Brain pericyte (primary cell): ENCODE data around the gene PTPRT.

ENCODE experiments used
- DNase-seq: peaks from one replicate; pipeline ENCODE4 v3.0.0-alpha.2; 2012; ENCODE audit warnings: low read depth, low spot score

Gene PTPRT

GRCh38 chr20:42721923-42722322 lies 467.8 kb downstream of the PTPRT start:
- DNase-seq = no peak

DNA sequence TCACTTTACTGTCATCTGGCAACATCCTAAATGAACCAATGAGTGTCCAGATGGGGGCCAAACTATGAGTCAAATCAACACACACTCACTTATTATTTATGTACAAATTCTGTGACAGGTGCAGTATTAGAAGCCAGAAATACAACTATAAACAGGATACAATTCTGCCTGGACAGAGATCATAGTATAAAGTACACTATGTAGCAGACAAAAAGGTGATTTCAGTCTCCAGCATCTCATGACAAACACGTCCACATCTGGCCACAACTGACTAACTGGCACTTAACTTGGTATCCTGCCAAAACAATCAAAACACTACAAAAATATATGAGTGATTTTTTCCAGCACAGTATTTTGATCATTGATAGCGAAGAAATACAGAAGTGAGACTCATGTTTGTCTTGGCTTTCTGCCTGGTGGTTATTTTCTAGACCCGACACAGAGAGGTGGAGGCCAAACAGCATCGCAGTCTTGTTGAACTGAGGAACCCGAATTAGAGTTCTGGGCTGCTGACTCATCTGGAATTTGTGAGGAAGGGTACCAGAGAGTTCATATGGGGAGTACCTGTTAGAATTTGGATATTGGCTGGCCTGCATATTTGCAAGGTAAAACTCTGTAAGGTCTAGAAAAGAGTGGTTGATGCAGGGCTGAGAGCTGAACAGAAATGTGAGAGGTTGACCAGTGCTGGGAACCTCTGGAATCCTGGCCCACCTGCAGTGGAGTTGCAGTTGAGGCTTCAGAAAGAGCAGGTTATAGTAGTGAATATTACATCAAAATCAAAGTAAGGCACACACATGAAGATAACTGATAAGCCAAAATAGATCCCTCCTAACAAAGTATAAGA lies 475.2 kb downstream of the PTPRT start:
- no peak for DNase-seq

DNA sequence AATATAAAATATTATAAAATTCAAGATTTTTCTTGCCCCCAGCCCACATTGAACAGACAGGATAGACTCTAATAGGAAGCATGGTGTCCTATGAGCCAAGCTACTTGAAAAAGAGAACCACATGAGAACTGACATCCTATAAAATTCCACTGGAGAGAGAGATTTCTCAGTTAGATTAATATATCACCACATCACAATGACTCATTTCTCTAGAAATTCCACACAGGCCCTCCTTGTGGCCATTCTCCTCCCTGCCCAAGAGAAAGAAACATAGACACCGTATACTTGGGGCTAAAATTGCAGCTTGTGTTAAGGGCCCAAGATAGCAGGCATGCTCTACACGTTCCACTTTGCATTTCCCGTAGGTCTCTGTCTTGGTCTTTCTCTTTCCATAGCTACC lies 481.4 kb downstream of the PTPRT start:
- DNase-seq = no peak

- no peak for DNase-seq
Observed at GRCh38 chr20:42706759-42707158, 482.9 kb downstream of the PTPRT start.

GRCh38 chr20:42705550-42705949 lies 484.2 kb downstream of the PTPRT start:
- DNase-seq = no peak

GRCh38 chr20:42703744-42704143 lies 486.0 kb downstream of the PTPRT start:
- DNase-seq = no peak

DNA sequence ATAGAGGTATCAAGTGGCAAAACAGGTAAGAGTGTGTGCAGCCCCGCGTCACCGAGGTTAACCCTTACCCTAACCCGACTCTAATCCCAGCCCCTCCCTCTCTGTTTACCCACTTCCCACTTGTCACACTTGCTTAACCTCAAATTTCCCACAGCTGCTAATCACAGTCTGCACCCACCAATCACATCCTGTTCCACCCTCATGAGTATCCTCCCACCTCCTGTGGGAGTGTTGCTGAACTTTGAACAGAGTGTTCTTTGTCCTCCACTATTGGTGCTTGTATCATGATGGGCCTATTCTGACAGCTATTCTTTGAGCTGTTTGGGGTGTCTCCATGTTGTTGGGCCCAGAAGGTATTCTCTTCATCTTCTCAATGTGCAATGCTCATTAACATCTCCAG lies 487.8 kb downstream of the PTPRT start:
- DNase-seq = no peak

DNA sequence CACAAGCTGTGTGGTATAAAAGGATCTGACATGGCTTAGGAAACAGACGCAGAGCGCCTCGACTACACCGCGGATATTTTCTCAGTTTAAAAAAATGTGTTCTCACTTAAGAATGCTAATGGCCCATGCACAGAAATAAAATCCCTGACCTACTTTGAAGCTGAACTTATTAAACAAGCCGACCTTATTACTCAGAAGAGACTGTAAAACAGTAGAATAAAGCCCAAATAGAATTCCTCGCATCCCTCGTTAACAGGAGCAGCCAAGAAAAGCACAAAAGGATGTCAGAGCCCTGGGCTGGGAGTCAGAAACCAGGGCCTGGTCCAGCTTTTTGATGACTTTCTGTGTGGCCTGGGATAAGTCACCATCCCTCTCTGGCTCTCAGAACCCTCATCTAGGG lies 489.3 kb downstream of the PTPRT start:
- DNase-seq = no peak

- no peak for DNase-seq
Observed at GRCh38 chr20:42697962-42698361, 491.7 kb downstream of the PTPRT start.

DNA sequence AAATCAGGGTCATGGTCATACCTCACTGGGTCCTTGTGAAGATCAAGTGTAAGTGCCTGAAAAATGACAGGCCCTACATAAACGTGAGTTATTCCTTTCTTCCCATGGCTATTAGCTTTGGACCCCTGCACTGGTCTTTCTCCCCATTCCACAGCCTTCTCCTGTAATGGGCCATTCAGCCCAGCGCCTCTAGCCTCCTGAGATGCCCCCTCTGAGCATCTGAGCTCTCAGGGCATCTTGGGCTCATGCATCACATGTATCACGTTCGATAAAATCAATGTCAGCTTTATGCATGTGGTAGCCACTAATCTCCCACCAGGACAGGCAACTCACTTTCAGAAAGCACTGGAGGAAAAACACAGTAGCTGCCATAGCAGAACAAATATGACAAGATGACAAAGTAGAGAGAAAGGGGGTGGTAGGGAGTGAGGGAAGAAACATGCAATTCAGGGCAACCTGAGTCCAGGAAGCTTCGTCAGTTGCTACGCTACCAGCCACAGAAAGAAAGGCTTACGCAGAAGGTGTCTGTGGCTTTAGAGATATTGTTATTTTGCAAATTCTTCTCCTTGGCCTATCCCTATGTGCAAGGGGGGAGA lies 498.8 kb downstream of the PTPRT start:
- no peak for DNase-seq

- DNase-seq = no peak
Observed at GRCh38 chr20:42688576-42688975, 501.1 kb downstream of the PTPRT start.

DNA sequence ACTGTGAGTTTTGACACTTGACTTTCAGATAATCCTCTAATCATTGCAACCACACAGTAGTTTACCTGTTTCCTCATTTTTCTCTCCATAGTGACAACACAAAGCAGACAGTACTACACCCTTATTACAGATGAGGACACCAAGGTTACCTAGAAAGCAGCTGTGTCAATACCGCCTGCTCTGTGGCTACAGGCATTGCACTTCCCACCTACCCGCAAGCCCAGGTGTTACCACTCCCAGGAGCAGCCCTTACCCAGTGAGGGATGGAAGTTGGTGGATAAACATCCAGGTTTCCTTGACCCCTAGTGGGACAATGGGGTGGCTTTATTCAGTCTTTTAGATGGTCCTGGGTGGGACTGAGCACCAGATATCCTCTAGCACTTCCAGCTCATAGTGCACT lies 503.6 kb downstream of the PTPRT start:
- DNase-seq = no peak

DNA sequence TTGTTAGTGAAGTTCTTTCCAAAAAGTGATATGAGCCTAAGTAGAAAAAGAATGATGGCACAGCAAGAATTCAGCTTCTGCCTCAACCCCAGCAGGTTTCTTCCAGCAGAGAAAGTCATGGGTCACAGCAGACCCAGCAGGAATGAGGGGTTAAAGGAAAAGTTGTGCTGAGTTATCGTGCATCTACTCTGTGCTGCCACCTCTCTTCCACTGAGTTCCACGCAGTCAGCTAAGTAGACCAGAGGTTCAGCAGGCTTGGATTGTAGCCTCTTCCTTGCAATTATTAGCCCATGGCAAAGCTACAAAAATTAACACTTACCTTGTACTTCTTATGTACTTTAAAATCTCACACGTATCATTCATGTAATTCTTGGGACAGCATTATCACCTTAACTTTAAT lies 510.8 kb downstream of the PTPRT start:
- no peak for DNase-seq

DNA sequence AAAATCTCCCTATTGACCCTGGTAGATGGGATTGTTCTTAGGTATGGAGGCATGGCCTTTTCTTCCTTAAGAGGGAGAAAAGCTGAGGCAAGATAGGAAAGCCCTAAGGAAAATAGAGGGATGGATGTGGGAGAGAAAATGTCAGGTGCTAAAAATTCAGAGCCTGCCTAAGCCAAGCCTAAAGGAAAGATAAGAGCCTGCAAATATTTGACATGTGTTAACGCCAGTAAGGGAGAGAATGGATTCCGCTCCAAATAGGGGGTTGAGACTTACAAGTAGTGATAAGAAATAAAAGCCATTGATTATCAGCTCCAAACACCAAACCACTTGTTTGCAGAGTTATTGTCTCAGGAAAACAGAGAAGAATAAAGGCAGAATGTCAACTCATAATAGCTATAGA lies 533.6 kb downstream of the PTPRT start:
- DNase-seq = no peak

DNA sequence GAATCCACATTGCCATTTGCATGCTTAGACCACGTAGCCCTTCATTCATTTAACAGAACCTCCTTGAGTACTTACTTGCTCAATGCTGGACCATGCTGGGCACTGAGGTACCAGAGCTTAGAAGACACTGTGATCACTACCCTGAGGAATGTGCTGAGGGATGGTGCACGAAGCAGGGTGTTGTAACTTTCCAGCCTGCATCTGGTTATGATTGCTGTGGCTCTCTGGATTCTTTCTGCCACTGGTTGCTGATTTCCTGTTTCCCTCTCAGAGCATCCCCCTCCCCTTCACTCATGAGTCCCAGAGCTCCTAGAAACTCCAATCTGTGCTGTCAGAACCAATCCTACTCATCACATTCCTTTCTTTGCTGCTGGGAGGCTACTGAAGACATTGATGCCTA lies 537.4 kb downstream of the PTPRT start:
- DNase-seq = no peak

GRCh38 chr20:42650191-42650746 lies 539.4 kb downstream of the PTPRT start:
- DNase-seq = no peak

GRCh38 chr20:42649748-42650147 lies 540.0 kb downstream of the PTPRT start:
- DNase-seq = no peak

GRCh38 chr20:42646250-42646649 lies 543.5 kb downstream of the PTPRT start:
- DNase-seq = no peak

DNA sequence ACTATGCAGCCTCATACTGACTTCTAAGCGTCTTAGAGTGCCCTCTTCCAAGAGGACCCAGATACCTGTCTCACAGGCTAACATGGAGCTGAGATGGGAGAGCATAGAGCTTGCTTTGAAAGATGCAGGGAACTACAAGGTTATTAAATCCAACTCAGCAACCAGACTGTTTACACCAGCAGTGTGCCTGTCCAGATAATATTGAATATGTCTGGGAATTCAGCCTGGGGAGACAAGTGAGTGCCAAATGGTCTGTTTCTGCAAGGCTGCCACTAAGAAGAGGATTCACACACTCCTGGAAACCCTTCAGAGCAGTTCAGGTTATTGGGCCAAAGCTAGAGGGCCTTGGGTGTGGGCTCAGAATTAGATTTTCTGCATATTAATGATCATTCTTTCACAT lies 547.8 kb downstream of the PTPRT start:
- no peak for DNase-seq

DNA sequence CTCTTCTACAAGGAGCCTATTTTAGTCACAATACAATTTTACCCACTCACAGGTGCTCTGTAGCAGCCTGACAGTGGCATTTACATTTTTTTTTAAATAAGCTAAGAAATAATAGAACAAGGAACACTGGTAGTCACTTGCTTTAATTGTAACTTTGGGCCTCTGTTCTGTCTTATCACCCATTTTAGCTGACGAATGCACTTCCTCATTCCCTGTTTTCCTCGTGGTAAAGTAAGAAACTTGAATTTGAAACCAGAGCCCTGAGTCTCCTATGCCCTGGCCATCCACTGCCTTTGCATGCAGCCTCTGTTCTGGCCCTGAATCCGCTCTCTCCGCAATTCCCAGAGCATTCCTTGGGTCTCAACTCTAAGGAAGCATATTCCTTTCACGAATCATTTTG lies 550.6 kb downstream of the PTPRT start:
- no peak for DNase-seq

DNA sequence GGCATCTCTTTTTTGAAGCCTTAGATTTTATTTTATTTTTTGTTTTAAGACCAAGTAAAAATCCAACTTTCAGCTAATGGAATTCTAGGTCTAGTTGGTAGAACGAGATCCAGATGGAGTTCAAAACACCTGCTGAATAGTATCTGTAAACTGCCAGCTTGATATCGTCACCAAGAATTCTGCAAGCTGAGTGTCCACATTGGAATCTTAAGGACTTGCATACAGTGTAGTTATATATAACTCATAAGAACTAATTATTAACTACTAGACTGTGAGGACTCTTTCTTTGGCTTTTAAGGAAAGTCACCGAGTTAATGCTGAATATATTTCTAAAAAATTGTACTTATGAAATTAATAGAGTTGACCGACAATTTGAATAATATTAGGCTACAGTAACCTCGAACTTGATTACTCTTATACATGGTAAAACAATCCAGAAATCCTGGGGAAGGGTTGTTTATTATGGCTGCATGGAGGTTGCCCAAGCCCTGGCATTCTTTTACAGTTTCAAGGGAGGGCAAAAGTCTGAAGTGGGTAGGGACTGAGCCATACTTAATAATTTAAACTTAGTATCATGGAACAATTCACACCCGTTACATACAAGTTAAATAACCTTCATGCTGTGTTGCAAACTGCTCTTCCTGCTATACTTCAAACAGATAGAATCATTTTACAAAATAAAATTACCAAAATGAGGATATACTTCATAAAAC lies 553.9 kb downstream of the PTPRT start:
- DNase-seq = no peak

DNA sequence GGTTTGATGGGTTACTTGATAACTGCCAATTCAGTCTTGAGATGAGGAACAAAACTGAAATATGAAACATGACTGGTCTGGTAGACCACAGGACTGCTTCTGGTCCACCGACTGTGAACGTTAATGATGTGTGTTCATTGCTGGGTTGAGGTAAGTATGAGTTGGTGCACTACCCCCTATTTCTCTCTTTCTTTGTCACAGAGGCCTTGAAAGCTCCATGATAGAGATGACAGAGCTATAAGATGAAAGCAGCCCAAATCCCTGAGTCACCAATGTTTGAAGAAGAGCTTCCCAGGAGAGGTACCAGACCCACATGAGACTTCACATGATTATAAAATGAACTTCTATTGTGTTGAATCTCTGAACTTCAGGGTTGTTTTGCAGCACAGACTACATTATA lies 555.5 kb downstream of the PTPRT start:
- no peak for DNase-seq

DNA sequence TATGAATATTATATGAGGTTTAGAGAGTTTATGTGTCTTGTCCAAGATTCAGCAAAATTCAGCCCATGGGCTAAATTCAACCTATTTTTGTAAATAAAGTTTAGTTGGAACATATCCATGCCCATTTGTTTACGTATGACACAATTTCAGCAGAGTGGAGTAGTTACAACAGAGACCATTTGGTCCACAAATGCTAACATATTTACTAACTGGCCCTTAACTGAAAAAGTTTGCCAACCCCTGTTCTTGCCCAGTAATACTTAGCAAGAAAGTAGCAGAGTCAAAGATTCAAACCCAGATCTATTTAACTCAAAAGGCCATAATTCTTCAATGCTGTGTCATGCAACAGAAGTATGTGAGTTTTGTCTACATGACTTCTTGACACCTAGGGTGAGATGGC lies 561.0 kb downstream of the PTPRT start:
- no peak for DNase-seq
